Sciatic nerve (tissue), 2 donors: ENCODE results near the gene TARS2. TPM values are rescaled to one million over a fixed set of nuclear protein-coding genes. Genes with fewer than 3 reads are reported as not detected.
A peak's percentile ranks its signal among the peaks of the same experiment; 100 is the strongest.

Source experiments
- ATAC-seq: fragments of 200-7000 bp; cut with Tn5 transposase; one replicate; pipeline ENCODE4 v1.9.1; 2020; ENCODE audit warnings: mild to moderate bottlenecking, moderate library complexity
- DNase-seq: peaks from one replicate; pipeline ENCODE4 v3.0.0-alpha.2; 2020; ENCODE audit warnings: low spot score
- intact Hi-C: fragments of 100-400 bp; cut with DNase I; formaldehyde crosslinking; loops from one replicate; pipeline ENCODE4 v1.14.2; 2022
- total RNA-seq: library from RNA; stranded (reverse); fragmentation: NEBNext Ultra II Directional; extraction: Animal tissue kit (Norgen Biotek cat#: 25700); gene quantifications from one replicate; pipeline ENCODE4 v1.2.1, GENCODE V29; 2021
- donor health status: DM: no; HTN: no; CAD: no.
- donor health status: DM: no; HTN: no; CAD: no.

TARS2 gene
- total RNA-seq, 1 donor from 2014 or later: 22.4 TPM

DNA sequence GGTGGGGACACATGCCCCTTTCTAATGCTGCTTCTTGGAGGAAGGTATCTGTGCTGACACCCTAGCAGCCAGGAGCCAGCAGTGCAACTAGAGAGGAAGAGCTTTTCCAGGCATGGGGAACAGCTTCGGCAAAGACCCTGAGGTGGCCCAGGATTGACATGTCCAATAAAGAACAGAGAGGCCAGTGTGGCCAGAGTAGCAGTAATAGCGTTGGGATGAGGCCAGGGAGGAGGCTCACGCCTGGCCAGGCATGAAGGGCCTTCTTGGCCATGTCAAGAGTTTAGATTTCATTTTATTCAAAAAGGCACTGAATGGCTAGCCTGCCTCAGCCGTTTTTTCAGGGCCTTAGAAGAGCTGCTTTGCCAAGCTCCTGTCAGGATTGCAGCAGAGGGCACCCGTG, 45.6 kb downstream of the TARS2 start:
- DNase-seq: no peak
- ATAC-seq: peak; percentile 13
- intact Hi-C loops: no loop called here

GRCh38 chr1:150534002-150534401, 46.8 kb downstream of the TARS2 start:
- intact Hi-C loops: no loop called here
- ATAC-seq (no peak), DNase-seq (no peak)

- no peak for ATAC-seq
- DNase-seq: no peak
- intact Hi-C loops: no loop called here
Measured at GRCh38 chr1:150535511-150536287, 48.5 kb downstream of the TARS2 start.

DNA sequence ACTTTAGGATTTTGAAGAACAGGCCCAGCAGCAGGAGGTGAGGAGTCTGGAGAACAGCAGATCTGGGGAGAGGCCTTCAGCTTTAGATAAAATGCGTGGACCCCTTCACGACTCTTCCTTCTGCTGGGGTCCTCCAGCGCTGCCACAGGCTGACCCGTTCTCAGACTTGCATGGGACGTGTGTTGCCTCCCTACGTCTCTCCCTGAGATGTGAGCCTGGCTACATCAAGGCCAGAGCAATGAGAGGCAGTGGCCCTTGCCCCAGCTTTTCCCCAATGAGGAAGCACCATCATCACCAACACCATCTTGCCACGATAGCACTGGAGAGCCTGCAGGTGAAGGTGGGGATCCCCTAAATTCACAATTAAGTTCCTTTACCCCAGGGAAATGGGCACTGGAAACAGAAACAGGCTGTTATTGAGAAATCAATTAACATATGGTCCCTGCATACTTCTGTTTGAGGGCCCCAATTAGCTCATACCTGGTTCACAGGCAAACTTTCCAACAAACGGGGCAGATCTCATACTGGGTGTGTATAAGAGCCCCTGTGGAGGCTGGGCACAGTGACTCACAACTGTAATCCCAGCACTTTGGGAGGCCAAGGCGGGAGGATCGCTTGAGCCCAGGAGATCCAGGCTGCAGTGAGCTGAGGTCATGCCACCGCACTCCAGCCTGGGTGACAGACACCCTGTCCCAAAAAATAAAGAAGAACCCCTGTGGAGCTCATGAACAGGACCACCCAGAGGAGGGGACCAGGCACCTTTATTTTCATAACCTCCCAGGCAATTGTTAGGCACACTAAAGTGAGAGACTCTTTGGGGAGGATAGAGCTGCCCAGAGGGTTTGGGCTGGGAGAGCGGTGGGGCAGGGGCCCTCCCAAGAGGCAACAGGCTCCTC, 49.9 kb downstream of the TARS2 start:
- no peak for ATAC-seq
- no peak for DNase-seq
- intact Hi-C loops: no loop called here

DNA sequence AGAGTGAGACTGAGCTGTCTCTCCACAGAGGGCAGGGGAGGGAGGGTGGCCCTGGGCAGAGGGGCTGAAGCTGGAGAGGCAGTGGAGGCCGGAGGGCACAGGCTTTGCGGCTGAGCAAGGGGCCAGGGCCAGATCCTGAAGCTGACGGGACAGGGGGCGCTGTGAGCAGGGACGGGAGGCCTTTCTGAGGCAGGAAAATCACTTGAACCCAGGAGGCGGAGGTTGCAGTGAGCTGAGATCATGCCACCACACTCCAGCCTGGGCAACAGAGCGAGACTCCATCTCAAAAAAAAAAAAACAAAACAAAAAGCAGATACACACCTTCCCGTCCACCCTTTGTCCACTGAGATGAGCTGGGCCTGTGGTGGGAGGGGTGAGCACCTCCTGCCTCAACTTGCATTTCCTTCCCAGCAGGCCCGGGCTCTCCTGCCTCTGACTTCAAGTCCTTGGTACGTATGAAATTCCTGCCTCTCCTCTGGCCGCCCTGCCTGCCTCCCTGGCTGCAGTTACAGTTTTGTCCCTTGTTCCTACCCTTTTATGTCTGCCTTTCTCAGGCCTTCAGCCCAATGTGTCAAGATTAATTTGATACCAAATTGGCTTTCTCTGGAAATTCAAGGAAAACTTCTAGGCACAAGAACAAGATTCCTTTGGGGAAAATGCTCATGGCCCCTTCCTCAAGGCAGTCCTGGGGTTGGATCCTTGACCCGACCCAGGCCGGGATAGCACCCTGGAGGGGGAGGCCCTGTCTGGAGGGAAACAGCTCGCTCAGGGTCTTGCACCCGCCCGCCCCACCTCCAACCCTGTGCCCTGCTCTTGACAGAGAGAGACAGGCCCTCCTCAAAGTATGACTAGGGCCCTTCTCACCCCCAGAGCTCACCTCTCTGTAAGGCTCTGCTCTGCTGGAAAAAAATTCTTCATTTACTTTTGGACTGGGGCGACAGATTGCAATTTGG, 50.8 kb downstream of the TARS2 start:
- no peak for DNase-seq
- intact Hi-C loops: no loop called here
- peak; percentile 50 for ATAC-seq

GRCh38 chr1:150543500-150544143, 56.4 kb downstream of the TARS2 start:
- DNase-seq: no peak
- peak; percentile 38 for ATAC-seq
- intact Hi-C loops: no loop called here

DNA sequence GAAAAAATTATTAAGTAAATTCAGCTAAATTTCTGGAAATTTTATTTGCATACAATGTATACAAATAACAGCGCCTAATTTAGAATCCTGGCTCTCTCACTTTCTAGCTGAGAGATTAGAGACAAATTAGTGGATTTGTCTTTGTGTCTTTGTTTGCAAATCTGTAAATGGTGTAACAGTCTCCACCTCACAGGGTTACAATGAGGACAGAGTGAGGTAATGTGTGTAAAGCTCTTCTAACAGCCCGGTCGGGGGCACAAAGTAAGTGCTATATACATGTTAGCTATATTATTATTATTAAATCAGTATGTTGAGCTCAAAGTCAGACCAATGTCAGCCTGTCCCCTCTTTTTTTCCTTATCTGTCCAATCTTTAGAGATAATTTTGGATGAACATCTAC, 57.0 kb downstream of the TARS2 start:
- DNase-seq: no peak
- intact Hi-C loops: no loop called here
- no peak for ATAC-seq

DNA sequence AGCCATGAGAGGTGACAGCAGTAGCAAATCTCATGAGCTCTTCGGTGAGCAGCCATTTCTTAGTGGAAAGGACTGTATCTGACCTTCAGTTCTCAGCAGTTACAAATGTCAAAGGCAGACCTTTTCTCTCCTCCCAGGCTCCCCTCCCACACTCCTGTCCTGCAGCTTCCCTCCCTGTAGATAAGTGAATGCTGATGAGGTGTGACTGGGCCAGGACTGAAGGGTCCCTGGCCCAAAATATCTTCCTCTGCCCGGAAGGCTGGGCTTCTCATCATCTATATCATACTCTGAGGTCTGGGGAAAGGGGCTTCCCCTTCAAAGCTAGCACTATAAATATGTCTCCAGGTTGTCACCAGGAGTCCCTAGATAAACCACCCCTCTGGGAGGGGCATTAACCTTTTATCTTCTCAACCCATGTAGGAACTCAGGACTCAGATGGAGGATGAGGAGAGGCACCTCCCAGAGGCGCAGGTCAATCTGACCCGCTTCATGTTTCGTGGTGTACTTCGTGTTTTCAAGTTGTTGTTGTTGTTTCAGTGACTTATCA, 58.3 kb downstream of the TARS2 start:
- DNase-seq (no peak), ATAC-seq (no peak)
- intact Hi-C loops: no loop called here

- ATAC-seq (no peak), DNase-seq (no peak)
- intact Hi-C loops: no loop called here
Measured at GRCh38 chr1:150546294-150546937, 59.2 kb downstream of the TARS2 start.

DNA sequence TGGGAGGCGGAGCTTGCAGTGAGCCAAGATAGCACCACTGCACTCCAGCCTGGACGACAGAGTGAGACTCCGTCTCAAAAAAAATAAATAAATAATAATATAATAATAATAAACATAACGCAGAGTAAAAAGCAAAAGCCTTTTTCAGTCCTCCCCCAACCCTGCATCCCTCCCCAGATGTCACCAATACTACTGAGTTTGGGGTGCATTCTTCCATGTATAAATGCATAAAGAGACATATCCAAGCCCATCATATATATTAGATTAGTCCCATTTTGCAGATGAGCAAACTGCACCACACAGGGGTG, 61.1 kb downstream of the TARS2 start:
- DNase-seq (no peak), ATAC-seq (no peak)
- intact Hi-C loops: no loop called here

- ATAC-seq: peak; percentile 4
- intact Hi-C loops: no loop called here
- DNase-seq: peak; percentile 77
Measured at GRCh38 chr1:150548632-150549495, 61.6 kb downstream of the TARS2 start, which contains the start of gene ADAMTSL4. Gene ADAMTSL4 (plus strand): TSS chr1:150549408. CDS start chr1:150552289, 2,881 bp downstream.

GRCh38 chr1:150549496-150550221, 62.4 kb downstream of the TARS2 start:
- ATAC-seq (peak; percentile 19), DNase-seq (peak; percentile 78)
- intact Hi-C loops: no loop called here

DNA sequence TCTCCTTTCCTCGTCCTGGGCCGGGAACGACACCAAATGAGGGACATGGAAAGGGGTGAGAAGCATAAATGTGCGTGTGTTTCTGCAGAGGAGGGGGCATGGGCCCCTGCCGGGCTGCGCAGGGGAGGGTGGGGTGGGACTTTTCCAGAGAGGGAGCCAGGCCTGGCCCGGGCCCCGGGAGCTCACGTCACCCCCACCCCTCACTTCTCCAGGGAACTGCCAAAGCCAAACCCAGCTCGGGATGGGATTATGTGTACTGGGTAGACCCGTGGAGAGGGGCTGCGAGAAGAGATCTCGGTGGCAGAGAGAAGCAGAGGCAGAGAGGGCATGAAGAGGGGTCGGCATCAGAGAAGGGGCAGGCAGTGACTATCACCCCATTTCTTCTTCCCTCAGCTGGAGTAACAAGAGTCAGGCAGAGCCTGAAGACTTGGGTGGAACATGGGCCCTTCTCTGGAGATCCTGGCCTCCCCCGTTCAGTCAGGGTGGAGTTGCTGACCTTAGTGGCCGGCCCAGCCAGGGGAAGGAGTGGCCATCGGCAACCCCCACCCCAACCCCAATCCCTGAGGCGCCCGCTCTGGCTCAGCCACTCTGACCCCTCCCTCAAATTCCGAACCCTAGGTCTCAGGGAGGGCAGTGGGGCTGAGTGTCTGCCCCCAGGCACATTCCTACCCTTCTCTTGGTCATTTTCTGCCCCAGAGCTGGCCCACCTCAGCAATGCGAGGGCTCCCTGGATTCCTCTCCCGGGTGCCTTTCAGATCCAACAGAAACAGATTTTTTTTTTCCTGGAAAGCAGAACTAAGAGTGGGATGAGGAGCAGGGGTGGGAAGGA, 63.2 kb downstream of the TARS2 start:
- no peak for DNase-seq
- intact Hi-C loops: no loop called here
- ATAC-seq: peak; percentile 52

DNA sequence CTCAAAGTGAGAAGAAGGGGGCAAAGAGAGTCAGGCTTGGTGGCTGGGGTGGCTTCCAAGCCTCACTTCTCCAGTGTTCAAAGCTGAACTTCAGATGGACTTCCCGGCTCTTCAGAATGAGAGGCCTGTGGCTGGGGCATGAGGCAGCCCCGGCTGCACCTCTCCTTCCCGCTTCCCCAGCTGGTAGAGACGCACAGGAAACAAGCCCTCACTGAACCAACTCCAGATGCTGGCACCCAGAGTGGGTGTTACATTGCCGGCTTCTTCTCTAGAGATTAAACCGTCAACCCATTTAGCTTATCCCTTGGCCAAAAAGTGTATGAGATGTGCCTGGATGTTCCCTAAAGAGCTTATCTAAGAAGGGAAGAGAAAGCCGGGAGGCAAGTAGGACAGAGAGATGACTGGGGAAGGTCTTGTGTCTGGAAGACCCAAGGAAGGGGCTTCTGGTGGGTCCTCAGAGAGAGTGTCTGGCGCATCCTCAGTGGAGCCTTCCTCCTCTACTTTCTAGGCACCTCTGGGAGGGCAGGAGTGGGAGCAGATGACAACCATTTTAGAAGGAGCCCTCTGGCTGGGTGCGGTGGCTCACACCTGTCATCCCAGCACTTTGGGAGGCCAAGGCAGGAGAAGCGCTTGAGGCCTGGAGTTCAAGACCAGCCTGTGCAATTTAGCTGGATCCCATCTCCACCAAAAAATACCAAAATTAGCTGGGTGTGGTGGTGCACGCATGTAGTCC, 64.0 kb downstream of the TARS2 start:
- peak; percentile 6 for ATAC-seq
- DNase-seq: no peak
- intact Hi-C loops: no loop called here

DNA sequence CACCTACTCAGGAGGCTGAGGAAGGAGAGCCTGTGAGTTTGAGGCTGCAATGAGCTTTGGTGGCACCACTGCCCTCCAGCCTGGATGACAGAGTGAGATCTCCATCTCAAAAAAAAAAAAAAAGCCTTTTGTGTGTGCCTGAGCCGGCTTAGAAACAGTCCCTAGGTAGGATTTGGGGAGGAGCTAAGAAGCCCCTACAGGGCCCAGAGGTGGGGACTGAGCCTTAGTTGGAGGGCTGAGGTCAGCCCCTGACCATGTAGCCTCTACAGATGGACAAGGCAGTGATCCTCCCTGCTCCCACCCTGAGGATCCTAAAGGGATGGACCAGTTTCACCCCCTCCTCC, 64.5 kb downstream of the TARS2 start:
- DNase-seq: no peak
- peak; percentile 0 for ATAC-seq
- intact Hi-C loops: no loop called here
